C1 segment of cervical spinal cord (tissue), 14 donors: ENCODE data around the gene GZMM.
A peak's percentile ranks its signal among the peaks of the same experiment; 100 is the strongest.

Experiments used
- DNase-seq, 14 donors: peaks; one replicate each; lab custom pipeline; 2025; lab: John Stamatoyannopoulos, UW

The GZMM gene

GRCh38 chr19:535017-535835, 8.6 kb upstream of the GZMM start:
- DNase-seq, result peak in 1 of 14 donors; percentile 78

GRCh38 chr19:536031-536880, 7.6 kb upstream of the GZMM start:
- no peak for DNase-seq

DNA sequence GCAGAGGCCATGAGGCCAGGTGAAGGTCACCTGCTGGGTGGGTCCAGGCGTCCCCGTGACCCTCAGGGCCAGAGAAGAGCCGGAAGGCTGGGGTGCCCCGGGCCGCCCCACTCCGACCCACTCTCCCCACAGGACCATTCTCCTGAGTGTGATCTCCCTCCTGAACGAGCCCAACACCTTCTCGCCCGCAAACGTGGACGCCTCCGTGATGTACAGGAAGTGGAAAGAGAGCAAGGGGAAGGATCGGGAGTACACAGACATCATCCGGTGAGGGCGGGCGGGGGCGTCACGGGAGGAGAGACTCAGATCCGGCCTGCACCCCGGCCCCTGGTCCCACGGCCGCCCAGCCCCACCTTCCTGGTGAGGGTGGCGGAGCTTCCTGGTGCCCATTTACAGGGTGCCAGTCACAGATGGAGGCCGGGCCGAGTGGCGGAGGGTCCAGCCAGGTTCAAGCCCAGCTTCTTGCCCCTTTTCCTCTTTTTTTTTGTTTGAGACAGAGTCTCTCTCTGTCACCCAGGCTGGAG, 6.9 kb upstream of the GZMM start:
- no peak for DNase-seq

- DNase-seq, result peak in 1 of 14 donors; percentile 27
Measured at GRCh38 chr19:538641-539428, 5.0 kb upstream of the GZMM start.

GRCh38 chr19:539429-540030, 4.3 kb upstream of the GZMM start:
- no peak for DNase-seq

- DNase-seq, result no peak
Measured at GRCh38 chr19:540867-541637, 2.8 kb upstream of the GZMM start.

DNA sequence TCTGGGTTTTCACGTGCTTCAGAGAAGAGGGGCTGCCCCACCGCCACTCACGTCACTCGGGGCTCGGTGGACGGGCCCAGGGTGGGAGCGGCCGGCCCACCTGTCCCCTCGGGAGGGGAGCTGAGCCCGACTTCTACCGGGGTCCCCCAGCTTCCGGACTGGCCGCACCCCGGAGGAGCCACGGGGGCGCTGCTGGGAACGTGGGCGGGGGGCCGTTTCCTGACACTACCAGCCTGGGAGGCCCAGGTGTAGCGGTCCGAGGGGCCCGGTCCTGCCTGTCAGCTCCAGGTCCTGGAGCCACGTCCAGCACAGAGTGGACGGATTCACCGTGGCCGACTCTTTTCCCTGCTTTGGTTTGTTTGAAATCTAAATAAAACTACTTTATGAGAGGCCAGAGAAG, 2.2 kb upstream of the GZMM start:
- no peak for DNase-seq

- DNase-seq, result no peak
Measured at GRCh38 chr19:542173-542866, 1.5 kb upstream of the GZMM start.

GRCh38 chr19:547117-547516, 3.3 kb downstream of the GZMM start:
- no peak for DNase-seq

DNA sequence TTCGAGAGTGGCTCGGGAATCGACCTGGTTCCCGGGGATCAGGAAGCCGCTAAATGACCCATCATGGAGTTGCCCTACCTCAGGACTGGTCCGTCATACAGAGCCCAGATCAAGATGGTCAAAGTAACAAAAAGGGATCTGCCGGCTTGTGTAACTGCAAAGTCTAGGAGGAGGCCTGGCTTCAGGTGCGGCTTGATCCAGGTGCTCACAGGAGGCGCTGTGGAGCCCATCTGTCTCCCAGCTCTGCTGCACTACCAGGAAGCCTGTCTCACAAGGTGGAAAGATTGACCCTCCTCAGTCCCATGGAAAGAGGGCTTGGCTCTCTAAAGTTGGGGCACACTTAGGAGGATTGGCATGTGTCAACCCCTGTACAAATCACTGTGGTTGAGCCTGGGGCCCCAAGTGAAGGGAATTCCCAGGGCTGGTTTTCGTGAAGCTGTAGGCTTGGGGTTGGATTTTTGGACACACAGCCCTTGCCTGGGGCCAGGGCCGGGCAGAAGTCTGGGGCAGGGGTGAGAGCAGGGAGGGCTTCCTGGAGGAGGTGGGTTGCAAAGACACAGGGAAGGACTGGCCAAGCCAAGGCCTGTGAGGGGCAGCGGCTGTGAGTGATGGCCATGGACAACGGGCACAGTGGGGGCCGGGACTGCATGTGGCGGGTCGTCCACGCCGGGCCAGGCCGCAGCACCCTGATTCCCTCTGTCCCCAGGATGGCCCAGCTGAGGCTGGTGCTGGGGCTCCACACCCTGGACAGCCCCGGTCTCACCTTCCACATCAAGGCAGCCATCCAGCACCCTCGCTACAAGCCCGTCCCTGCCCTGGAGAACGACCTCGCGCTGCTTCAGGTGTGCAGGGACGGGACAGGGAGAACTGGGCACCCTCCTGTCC, 4.2 kb downstream of the GZMM start:
- DNase-seq, result no peak

GRCh38 chr19:548886-549830, 5.3 kb downstream of the GZMM start:
- no peak for DNase-seq

DNA sequence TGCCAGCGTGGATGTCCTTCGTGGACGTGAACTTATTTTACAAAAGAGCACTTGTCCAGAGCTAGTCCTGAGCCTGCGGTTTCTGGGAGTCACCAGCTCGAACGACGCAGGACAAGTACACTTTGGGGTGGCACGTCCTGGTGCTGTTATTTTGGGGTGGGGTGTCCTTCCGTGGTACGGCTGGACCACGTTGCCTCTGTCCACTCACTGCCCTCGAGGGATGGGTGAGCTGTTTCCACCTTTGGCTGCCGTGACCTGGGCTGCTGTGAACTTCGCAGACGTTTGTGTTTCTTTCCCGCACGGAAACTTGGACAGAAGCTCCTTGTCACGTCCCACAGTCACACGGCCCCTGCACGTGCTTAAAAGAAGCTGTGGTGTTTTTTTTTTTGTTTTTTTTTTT, 11.0 kb downstream of the GZMM start:
- DNase-seq, result no peak

DNA sequence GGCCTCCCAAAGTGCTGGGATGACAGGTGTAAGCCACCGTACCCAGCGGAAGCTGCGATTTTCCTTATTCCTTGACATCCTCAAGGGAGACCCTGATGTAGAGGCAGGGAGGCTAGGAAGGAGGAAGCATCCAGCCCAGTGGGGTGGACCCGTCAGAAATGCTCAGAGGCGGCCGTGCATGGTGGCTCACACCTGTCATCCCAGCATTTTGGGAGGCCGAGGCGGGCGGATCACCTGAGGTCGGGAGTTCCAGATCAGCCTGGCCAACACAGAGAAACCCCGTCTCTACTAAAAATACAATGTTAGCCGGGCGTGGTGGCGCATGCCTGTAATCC, 11.6 kb downstream of the GZMM start:
- no peak for DNase-seq

DNA sequence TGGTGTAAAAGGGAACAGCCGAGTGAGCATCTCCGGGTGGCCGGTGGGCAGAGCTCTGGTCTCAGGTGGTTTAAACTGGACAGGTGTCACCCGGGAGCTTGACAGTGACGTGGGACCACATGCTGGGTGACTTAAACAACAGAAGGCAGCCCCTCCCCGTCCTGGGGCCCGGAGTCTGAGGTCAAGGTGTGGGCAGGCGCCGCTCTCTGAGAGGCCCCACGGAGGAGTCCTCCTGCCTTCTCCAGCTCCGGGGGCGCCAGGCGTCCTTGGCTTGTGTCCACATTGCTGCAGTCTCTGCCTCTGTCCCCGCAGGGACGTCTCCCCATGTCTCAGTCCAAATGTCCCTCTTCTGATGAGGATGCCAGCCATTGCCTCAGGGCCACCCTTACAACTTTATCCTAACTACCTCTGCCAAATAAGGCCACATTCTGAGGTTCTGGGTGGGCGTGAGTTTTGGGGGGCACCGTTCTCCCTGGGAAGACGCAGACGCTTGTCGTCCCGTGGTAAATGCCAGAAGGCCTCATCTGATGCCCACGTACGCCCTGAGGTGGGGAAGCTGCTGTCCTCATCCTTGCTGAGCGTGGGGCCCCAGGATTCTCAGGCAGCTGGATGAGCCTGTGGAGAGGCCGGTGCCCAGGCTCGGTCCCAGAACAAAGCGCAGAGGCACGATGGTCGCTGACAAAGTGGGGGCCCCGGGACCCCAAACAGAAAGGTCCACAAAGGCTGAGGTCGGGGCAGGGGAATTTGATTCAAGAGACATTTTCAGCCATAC, 12.9 kb downstream of the GZMM start:
- no peak for DNase-seq

- peak in 3 of 14 donors; percentile 10 to 38 (median 26) for DNase-seq
Measured at GRCh38 chr19:558770-559439, 15.1 kb downstream of the GZMM start.

DNA sequence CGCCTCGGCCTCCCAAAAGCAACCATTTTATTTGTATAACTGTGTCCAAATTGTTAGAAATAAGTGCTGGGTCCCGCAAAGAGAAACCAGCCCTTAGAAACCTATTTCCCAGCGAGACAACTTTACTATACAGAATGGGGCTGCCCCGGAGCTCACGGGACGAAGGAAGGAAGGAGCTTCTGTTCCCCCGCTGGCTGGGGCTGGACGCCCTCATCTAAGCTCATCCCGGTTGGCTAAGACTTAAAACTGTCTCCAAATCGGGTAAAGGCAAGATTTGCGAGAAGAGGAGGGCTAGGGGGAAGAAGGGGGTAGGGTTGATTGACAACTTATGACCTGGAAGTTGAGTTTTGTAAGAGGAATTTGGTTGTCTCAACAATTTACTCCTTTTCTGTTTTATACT, 16.3 kb downstream of the GZMM start:
- no peak for DNase-seq

- no peak for DNase-seq
Measured at GRCh38 chr19:566403-566802, 22.6 kb downstream of the GZMM start.
